ENCODE measurements around the gene BLMH. TPM values are rescaled to one million over a fixed set of nuclear protein-coding genes. Genes with fewer than 3 reads are reported as not detected.

Gene BLMH, protein sequence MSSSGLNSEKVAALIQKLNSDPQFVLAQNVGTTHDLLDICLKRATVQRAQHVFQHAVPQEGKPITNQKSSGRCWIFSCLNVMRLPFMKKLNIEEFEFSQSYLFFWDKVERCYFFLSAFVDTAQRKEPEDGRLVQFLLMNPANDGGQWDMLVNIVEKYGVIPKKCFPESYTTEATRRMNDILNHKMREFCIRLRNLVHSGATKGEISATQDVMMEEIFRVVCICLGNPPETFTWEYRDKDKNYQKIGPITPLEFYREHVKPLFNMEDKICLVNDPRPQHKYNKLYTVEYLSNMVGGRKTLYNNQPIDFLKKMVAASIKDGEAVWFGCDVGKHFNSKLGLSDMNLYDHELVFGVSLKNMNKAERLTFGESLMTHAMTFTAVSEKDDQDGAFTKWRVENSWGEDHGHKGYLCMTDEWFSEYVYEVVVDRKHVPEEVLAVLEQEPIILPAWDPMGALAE
- total RNA-seq: 30.5 and 31.3 TPM in 2 replicates

DNA sequence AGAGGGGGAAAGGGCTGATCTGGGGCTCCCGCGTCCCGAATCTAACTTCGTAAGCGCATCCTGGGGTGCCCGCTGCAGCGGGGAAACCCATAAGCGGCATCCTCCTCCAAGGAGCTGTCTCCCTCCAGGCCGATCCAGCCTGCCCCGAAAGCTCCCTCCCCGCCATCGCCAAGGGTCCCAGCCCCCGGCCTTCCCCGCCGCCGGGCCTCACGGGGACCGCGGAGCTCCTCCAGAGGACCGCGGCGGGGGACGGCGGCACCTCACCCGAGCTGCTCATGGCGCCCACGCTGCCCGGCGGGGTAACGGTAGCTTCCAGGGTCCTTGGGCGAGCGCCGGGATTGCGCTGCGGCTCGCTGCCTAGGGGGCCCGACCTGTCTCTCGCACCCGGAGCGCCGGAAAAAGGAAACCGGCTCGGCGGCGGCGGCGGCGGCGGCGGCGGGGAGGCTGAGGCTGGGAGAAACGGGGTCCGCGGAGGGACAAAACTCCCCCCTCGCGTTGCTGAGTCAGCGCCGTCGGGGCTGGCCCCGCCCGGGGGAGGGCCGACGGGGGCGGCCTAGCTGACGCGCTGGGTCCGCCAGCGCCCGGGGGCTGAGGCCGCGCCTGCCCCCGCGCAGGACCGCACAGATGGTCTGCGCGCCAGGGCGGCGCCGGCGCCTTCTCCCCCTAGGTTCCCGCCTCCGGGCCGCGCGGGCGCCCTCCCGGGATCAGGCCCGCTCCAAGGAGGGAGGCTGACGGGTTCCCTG lies at the start of gene BLMH:
TSS of gene BLMH (minus strand) at position 402 of the 743 bp plus-strand sequence. CDS start at position 277, 125 bp downstream.

DNA sequence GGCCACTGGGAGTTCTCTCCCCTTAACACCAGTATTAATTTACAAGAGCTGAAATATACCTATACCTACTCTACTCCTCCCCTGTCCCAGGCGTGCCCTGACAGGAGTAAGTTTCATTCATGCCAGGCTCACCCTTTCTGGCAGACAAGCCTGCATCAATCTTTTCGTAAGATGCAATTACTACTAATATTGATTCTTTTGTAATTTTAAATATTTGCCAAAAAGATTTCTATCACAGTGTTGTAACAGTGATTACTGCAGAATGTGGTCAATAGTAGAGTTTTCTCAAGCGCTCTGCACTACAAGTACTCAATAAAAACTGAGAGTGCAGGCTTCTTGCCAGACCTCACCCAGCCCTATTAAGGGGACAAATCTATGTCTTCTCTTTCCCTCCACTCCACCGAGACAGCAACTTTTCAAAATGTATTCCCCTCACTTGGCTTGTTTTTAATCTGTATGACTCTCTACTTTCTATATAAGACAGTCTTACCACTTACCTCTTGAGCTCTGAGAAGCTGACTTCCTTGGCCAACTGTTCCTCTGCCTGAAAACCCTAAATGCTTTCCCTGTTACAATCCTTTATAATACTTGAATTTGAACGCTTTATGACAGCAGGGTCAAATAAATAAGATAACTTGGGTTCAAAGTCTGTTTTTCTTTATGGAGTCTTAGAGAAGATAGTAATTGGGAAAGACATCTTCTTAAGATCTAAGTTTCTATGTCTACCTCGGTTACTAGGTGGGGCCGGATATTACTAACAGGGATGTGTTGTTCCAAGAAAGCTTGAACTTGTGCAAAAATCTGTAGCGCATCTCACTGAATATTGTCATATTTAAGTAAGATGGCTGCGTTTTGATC lies 42.0 kb upstream of the BLMH start, which contains the start of gene TMIGD1:
TSS of gene TMIGD1 (minus strand) at position 555 of the 858 bp plus-strand sequence. CDS start 1,924 bp downstream, outside the sequence.

GRCh38 chr17:30235386-30236296 lies 56.1 kb downstream of the BLMH start, which contains the start of gene SLC6A4:
TSS of gene SLC6A4 (minus strand) at chr17:30235697. CDS start at chr17:30221958, 13,739 bp downstream.

Small RNAs within 50 kb of the gene (small RNA-seq; reads per million reads assigned to genes)
- gene RF00154: 15.4 reads per million, percentile 96 among the genes with 10 or more reads in this experiment
- not detected for gene RNU6-1267P

Other genes with a start within 250 kb of the BLMH start
- 6.2 and 11.7 TPM in 2 replicates for gene NSRP1, start 175.1 kb downstream of the BLMH start, total RNA-seq
- not detected in 2 replicates for gene SLC6A4, start 56.2 kb downstream of the BLMH start, total RNA-seq
- not detected in 2 replicates for gene TMIGD1, start 42.1 kb upstream of the BLMH start, total RNA-seq
- 103 and 113 TPM in 2 replicates for gene CPD, start 87.0 kb upstream of the BLMH start, total RNA-seq
- gene GOSR1, start 185.5 kb upstream of the BLMH start, total RNA-seq: 17.0 and 18.7 TPM in 2 replicates